HTERT RPE-1 (cell line): Measurements from ENCODE around the gene HK1.

Source experiments
- in situ Hi-C: fragments of 300-500 bp; cut with MboI; formaldehyde crosslinking; loops from 4 replicates; pipeline ENCODE4 v1.14.3; 2020; ENCODE audit warnings: low sequenced_read_pairs

HK1 gene

DNA sequence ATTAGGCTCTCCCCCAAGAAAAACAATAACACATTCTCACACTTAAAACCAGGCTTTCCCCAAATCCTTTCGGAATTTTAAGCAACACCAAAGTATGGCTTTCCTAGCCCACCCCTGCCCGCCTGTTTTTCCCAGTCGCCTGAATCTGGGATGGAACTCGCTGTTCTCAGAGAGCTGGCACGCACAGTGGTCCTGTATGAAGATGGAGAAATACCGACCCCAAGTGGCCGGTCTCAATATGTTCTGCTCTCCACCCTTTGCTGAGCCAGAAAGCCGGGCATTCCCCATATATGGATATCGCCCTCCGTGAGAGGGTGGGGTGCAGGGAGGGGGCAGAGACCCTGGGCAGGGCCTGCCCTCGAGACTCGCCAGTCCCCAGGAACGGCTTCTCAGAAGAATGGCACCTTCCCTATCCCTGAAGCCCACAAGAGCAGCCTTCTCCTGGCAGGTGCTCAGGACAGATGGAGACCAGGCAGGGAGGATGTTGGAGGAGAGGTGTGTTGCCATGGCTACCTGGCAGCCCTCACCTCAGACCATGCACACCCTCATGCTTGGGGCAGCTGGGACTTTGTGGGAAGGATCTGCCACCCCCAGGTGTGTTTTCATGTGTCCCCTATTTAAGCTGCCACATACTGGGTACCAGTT is 135.0 kb downstream of the HK1 start:
- in situ Hi-C loops = no loop called here

DNA sequence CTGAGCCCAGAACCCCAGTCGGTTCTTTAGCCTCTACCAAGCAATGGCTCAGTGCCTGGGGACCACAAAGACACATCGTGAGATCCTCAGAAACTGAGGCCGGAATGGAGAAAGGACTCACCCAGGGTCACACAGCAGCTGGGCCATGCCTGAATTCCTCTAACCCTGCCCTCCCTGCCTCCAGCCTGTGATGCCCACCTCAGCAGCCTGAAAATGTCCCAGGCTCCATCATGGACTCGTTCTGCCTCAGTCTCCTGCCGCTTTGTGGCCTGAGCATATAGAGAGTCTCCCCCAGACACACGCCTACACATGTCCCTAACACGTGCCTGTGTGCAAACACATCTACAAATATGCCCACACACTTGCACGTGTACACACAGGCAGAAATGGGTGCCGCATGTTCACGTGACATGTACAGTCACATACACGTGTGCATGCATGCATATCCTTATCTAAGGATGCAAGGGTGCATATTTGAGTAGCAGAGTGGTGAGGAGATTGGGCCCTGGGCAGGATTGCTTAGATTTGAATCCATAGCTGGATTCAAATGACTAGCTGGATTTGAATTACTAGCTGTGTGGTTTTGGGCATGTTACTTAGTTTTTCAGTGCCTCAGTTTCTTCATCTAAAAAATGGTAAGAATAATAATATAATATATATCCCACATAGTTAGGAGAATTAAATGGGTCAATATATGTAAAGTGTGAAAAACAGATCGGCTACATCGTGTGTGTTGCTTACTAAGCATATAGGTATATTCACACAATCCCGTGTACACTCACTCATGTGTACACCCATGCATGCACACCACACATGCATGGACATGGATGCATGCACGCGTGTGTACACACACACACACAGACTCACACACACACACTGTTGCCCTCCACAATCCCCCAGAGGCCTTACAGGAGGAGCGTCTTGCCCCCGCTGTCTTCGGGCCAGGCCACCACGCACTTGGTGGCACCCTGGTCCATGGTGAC is 136.0 kb downstream of the HK1 start:
- in situ Hi-C loops = no loop called here

DNA sequence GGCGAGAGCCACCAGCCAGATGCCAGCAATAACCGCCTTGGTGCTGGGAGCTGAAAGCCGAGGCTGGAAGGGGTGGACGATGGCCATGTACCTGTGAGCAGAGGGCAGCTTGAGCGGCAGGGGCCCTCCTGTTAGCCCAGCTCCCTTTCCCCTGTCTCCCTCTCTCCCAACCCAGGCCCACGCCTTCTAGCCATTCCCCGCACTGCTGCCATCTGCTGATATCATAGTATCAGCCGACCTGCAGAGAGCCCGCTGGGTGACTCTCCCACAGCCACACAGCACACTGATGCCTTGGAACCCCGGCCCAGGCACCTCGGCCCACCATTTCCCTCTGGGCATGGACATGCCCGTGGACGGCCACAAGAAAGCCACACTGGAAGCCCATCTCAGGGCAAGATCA is 136.8 kb downstream of the HK1 start:
- in situ Hi-C loops = no loop called here

DNA sequence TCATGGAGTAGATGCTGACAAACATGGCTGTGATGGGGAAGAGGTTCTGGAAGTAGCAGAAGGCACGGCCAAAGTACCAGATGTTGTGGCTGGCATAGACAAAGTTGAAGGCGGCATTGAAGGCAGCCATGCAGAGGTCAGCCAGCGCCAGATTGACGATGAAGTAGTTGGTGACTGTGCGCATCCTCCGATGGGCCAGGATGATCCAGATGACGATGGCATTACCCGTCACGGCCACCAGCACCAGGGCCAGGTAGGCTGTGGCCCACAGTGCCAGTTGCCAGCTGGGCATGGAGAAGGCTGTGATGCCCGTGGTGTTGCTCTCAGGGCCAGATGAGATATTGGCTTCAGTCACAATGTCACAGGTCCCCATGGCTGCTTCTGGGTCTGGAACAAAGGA is 137.7 kb downstream of the HK1 start:
- in situ Hi-C loops = no loop called here

DNA sequence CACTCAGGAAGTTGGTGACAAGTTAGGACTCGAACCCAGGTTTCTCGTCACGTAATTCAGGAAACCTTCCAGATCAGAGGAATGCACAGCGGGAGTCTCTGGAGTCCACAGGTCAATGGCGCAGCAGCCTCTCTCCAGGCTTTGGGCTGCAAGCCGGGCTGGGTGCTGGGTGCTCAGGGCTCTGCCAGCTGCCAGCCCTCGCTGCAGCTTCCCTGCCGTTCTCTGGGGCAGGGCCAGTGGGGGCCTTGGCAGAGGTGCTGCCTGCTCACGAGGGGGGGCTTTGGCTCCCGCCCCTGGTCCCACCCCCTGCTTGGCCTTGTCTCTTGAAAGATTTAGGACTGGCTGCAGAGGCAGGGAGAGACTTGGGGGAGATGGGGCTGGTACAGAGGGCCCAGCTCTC is 138.4 kb downstream of the HK1 start, which contains the start of gene TACR2:
TACR2 (minus strand) TSS at position 224 of the 400 bp plus-strand sequence. CDS start 595 bp downstream, outside the sequence.
- in situ Hi-C loops = no loop called here

DNA sequence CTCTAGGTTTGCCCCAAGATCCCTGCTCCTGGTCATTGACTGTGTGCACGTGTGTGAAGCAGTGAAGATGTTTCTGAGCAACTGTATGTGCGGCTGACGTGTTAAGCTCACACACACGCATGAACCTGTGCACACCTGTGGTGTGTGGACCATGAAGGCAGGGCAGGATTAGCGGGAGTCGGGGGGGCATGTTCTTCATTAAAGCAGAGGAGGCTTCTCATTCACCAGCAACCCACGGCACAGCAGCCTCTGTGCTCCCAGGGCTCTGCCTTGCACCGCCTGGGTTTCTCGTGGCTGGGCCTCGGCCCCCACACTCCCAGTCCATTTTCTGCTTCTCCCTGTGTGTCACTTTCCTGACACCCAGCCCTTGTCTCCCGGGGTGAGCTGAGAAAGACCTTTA is 139.2 kb downstream of the HK1 start:
- in situ Hi-C loops = no loop called here

DNA sequence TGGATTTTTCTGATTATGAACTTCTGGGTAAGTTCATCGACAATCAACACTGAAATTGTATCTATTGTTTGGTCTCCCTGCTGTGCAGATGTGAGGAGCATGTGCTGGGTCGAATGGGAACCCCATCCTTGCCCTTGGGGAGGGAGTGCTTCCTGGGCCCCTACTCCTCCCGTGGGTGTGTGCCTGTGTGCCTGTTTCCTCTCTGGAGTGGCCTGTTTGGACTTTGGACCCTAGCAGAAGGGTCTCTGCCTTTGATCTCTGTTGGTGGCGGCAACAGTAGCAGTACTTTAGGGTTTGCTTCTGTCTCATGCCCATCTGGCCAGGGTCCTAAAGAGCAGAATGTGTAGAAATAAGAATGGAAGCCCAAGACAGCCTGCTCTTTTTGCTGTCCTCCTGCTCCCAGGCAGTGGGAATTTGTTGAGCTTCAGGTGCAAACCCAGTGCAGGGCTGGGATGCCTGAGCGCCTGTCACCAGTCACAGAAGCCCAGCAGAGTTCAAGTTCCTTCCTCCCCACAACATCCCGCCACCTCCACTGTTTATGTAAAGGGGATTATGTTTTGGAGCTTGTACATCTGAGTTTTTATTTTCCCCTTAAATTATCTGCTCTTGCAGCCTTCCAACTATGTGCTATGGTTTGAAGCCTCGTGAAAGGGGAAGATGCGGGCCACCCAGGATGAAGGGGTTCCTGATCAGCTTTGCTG is 139.9 kb downstream of the HK1 start:
- in situ Hi-C loops = no loop called here

DNA sequence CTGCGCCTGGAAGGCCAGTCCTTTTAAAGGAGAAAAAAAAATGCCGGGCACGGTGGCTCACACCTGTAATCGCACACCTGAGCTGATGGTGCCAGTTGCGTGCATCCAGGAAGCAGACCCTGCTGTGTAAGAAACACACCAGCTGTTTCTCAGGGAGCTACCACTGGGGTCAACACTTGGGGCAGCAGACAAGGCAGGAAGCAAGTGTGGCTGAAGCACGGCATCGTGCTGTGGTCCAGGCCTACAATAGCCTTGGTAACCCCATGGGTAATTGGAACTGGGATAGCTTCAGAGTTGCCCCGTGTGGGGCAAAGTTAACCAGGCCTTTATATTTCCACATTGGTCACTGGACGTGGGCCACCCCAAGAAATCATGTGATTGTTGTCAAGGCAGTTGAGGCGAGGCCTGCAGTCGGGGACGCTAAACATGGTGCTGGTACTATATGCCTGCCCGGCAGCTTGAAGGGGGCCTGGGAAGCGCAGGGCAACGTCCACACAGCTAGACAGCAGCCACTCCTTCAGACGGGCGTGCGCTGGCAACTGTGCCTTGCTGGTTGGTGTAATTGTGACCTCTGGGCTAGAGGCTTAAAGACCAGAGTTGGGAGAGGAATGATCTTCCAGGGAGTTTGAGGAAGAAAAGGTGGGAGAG is 140.9 kb downstream of the HK1 start:
- in situ Hi-C loops = no loop called here

DNA sequence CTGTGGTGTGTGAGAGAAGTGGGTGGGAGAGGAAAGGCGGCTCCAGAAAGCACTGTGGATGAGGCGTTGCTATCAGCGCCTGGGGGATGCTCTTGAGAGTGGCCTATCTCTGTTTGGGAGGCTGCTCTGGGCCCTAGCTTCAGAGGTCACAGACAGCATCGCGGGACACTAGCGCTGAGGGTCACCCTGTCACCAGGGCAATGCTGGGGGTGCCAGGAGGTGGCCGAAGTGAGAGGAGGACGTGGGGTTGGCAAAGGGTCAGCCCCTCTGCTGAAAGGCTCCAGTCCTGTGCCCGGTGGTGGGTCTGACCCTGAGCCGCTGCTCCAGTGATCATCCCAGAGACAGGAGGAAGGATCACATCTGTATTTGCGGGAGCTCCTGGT is 141.4 kb downstream of the HK1 start:
- in situ Hi-C loops = no loop called here

DNA sequence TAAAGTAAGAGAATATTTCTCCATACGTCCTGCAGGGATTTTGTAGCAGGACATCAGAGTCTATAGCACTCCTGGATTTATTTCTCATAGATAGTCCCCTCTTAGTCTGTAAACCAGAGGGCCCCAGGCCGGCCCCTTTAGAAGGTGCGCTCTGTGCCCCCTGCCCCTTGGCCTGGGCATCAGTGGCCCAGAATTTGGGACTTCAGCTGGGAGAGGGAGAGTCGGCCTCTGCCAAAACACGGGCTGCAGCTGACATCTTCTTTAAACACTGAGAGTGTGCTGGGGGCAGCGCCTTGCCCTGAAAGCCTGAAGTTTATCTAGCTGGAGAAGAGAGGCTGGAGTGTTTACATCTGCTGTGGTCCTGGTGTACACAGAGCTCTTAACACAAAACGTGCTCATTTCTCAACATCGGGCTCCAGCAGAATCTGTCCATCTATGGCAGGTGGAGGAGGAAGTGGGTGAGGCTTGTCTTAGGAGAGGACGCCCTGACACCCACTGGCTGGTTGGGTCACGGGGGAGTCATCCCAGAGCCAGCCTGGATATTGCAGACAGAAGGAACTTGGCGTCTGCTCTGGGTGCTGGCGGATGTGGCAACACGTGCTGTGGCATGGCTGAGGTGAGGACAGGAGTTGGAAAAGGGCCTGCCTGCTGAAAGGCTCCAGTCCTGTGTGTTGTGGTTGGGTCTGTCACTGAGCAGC is 143.5 kb downstream of the HK1 start:
- in situ Hi-C loops = no loop called here

DNA sequence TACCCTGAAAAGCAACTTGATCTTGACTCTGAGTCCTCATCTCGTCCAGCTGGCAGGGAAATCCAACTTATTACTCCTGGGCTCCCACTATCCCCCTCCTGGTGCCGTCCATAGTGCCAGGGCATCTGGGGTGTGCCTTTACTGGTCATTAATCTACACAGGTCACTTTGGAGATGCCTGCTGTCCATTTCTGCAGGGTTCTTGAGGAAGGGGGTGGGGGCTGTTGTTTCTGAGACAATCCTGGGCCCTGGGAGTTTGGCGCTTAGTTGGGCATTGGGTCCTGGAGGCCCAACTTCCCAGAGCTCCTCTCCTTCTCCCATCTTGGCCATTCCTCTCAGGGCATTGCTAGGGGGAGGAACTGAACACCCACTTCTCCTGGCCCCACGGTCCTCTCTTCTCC is 144.4 kb downstream of the HK1 start:
- in situ Hi-C loops = no loop called here

DNA sequence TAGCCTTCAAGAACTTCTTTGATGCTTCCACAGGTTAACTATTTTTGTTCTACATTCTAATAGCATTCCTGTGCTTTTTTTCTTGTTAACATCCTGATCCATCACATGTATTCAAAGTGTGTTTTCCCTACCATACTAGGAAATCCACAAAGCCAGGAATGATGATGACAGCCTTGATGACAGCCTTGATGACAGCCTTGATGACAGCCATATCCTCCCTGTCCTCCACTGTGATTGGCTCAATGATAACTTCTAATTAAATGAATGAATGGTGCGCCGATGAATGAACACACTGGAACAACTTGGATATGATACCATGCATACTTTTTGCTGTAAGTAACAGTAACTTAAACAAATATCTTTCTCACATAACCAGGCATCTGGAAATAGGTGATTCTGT is 146.7 kb downstream of the HK1 start:
- in situ Hi-C loops = no loop called here

DNA sequence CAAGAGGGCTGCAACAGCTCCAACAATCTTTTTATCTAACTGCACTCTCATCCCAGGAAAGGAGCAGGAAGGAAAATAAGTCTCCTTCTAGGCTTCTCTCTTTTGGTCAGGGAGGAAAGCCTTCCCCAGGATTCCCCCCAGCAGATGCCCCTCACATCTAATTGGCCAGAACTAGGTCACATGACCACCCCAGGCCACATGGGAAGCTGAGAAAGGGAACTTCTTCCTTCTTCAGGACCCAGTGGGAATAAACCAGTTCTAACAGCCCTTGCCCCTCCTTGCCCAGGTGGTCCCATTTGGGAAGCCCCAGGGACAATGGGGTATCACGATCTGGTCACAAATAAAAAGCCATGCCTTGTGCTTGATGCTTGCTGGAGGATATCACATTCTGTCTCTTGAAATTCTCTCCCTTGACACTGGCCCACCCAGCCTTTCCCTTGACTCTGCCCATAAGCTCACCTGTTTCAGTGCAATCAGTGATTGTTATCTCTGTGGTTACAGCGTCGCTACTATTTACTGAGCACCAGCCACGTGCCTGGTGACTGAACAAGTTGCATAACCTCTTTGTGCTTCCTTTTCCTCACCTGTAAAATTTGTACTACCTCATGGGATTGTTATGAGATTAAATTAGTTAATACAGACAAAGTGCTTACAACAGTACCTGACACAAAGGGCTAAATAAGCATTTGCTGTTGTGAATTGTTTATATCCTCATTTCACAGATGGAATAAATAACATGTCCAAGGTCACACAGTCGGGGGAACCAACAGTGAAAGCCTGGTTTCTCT is 147.4 kb downstream of the HK1 start:
- in situ Hi-C loops = no loop called here

DNA sequence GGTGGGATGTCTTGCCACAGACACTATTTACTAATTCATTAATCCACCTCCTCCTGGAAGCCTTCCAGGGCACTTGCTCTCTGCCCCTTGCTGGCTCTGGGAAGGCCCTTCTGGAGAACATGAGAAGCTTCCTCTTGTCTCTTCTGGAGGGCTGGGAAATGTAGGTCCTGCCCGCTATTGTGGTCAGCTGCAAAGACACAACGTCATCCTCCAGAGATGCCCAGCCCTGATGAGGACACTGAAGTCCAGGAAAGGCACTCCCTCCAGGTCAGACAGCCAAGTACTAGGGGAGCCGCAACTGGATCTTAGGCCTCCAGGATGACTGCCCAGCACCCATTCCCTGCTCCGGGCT is 148.1 kb downstream of the HK1 start:
- in situ Hi-C loops = no loop called here

DNA sequence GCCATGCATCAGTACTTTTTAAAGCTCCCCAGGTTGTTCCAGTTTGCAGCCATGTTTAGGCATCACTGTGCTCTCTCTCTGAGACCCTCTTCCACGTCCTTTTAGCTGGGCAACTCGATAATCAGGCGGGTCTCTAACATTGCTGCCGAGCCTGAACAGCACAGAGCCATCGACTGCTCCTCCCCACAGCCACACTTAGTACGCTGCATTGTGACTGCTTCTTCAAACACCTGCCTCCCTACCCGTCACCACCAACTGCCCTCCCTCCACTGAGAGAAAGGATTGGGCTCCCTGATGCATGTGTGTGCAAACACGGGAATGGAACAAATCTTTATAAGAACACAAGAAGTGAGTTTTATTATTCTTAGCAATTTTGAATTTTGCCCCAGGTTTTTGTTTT is 149.9 kb downstream of the HK1 start:
- in situ Hi-C loops = no loop called here

DNA sequence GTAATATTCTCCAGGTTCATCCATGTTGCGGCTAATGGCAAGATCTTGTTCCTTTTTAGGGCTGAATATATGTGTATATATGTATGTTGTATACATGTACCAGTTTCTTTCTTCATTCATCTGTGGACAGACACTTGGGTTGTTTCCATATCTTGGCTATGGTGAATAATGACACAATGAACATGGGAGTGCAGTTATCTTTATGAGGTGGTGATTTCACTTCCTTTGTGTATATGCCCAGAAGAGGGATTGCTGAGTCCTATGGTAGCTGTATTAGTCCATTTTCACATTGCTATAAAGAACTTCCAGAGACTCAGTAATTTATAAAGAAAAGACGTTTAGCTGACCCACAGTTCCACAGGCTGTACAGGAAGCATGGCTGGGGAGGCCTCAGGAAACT is 155.9 kb downstream of the HK1 start:
- in situ Hi-C loops = no loop called here

DNA sequence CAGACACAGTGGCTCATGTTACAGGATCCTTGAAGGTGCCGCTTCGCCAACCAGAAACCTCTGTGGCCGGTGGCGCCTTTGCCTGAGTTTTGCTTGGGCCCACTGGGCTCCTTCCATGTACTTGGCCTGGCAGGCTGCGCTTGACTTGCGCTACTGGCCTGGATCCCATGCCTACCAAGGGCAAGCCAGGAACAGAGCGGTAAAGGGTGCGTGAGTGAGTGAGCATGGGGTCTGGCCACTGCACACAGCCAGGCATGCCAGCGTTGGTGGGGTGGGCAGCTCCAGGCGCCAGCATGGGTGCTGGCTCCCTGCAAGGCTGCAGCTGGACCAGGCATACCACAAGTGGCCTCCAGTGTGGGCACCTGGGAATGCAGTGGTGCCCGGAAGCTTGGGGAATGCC is 156.6 kb downstream of the HK1 start:
- in situ Hi-C loops = no loop called here

DNA sequence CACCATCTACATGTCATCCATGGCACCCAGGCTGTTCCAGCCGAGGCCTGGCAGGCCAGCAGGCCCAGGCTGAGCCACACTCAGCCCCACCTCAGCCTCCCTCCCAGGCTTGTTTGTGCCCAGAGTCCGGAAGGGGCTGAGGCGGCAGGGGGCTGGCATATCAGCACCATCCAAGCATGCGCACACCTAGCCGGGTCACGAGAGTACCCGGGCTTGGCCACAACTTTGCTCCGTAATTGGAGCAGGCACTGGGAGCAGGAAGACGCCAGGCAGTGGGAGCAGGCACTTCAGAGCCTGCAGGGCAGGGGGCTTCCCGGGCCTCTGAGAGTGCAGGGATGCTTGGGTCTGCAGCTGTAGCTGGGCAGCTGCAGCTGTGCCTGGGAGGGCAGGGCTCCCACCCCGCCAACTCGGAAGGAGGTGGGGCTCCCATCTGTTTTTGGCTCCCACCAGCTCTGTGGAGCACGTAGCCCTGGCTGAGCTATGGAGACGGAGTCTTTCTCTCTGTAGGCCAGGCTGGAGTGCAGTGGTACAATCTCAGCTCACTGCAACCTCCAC is 157.7 kb downstream of the HK1 start:
- in situ Hi-C loops = no loop called here
